ENCODE data around the gene ITPRIPL2.

The ITPRIPL2 gene

GRCh38 chr16:19093631-19094541 lies 19.9 kb upstream of the ITPRIPL2 start:
- no peak for DNase-seq (ENCODE audit: low read depth, low spot score)

- no peak for DNase-seq (ENCODE audit: low read depth, low spot score)
These were observed 19.0 kb upstream of the ITPRIPL2 start for GRCh38 chr16:19094542-19095365.

GRCh38 chr16:19095654-19096053 lies 18.1 kb upstream of the ITPRIPL2 start:
- peak; percentile 90 for DNase-seq (ENCODE audit: low read depth, low spot score)

- DNase-seq (ENCODE audit: low read depth, low spot score), result no peak
These were observed 15.6 kb upstream of the ITPRIPL2 start for GRCh38 chr16:19098173-19098572.

DNA sequence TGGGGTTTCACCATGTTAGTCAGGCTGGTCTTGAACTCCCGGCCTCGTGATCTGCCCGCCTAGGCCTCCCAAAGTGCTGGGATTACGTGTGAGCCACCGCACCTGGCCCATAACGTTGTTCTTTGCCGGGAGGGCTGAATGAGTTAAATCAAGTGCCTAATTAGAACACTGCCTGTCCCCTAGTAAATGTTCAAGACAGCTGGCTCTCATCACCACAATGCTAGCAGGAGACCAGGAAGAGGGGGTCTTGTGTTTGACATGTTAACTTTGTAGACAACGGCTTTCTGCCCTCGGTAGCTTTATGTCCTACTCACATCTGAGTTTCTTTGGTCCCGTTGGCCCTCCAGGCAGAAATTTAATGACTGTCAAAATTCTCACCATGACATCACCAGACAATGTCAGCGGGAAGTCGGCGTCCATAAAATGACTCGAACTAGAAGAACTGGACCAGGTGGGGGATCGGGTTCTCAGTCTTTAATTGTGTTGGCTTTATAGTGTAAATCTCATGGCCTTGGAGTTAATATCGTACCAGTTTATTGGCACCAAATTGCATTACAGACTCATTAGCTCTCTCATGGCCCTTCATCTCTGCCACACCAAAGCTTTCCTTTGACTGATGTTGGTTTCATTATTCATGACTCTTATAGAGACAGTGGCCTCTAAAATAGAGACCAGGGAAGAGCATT lies 11.4 kb upstream of the ITPRIPL2 start:
- no peak for DNase-seq (ENCODE audit: low read depth, low spot score)

- no peak for DNase-seq (ENCODE audit: low read depth, low spot score)
These were observed 9.2 kb upstream of the ITPRIPL2 start for GRCh38 chr16:19104607-19105006.

DNA sequence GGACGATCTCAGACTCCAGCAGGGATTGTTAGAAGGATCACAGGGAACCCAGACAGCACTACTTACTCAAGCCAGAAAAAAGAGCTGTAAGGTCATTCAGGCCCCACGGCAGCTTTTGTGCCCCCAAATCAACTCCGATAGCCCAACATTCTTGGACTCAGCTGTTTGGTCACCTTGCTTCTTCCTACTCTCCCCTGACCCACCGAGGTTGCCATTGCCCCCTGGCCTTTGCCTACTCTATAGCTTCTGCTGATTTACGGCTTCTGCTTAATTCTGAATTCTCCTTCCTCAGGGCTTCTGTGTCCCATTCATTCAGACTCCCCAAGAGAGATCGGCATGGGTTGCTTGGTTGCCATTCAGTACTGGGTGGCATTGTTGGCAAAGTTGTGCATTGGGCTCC lies 8.6 kb upstream of the ITPRIPL2 start:
- no peak for DNase-seq (ENCODE audit: low read depth, low spot score)

DNA sequence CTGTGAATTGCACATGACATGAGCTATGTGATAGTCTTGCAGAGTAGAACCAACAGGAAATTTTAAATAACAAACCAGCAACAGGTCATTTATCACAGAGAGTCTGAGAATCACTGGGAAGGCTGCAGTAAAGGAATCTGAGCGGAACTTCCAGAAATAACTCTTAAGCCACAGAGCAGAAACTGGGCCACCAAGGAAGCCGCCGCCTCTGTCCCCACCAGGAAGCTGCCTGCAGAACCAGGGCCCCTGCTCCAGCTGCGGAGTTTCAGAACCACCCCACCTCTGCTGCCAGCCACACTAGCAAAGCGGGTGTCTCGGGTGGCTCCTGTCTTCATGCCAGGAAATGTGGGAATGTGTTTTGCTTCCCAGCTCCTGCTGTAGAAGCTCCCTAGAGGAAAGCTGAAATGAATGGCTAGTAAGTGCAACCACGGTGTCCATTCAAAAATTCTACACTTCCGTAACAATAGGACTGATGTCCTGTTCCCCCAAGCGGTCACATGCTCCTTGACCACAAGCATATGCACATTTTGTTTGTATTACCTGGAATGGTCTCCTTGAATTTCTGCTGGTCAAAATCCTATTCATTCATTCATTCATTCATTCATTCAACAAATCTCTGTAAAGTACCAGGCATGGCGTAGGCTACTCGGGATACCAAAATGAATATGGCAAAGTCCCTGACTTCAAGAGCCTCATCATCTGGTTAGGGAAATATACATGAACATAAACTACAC lies 7.7 kb upstream of the ITPRIPL2 start:
- no peak for DNase-seq (ENCODE audit: low read depth, low spot score)

GRCh38 chr16:19106625-19107020 lies 7.1 kb upstream of the ITPRIPL2 start:
- no peak for DNase-seq (ENCODE audit: low read depth, low spot score)

GRCh38 chr16:19108409-19109287 lies 5.1 kb upstream of the ITPRIPL2 start:
- DNase-seq (ENCODE audit: low read depth, low spot score), result no peak

- no peak for DNase-seq (ENCODE audit: low read depth, low spot score)
These were observed 4.5 kb upstream of the ITPRIPL2 start for GRCh38 chr16:19109288-19109664.

GRCh38 chr16:19110537-19111360 lies 3.0 kb upstream of the ITPRIPL2 start:
- no peak for DNase-seq (ENCODE audit: low read depth, low spot score)

DNA sequence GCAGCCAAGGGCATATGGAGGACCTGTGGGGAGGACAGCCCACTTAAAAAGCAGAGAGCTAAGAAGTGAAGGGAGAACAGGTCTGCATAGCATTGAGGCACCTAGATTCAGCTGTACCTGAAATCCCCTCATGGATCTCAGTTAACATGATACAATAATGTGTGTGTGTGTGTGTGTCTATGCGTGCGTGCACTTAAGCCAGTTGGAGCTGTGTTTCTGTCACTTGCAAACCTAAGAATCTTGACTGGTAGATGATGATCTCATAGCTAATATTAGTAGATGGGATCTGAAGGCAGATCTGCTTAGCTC lies 1.7 kb upstream of the ITPRIPL2 start:
- no peak for DNase-seq (ENCODE audit: low read depth, low spot score)

DNA sequence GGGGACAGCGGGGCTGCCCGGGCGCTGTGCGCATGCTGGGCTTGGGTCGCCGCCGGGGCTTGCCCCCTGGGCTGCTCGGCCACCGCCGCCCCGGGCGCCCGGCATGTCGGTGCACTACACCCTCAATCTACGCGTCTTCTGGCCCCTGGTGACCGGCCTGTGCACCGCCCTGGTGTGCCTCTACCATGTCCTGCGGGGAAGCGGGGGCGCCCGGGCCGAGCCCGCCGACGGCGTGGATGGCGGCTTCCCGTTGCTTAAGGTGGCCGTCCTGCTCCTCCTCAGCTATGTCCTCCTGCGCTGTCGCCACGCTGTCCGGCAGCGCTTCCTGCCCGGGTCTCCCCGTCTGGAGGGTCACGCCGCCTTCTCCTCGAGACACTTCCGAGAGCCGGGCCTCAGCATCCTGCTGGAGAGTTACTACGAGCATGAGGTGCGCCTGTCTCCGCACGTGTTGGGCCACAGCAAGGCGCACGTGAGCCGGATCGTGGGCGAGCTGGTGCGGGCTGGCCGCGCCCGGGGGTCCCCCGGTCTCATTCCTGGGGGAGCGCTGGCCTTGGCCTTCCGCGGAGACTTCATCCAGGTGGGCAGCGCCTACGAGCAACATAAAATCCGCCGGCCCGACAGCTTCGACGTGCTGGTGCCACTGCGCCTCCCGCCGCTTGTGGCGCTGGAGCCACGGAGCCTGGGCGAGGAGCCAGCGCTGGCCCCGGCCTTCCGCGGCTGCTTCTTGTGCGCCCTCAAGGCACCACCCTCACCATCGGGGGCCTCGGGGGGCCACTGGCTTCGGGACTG lies 789 bp downstream of the ITPRIPL2 start:
- peak; percentile 74 for DNase-seq (ENCODE audit: low read depth, low spot score)

DNA sequence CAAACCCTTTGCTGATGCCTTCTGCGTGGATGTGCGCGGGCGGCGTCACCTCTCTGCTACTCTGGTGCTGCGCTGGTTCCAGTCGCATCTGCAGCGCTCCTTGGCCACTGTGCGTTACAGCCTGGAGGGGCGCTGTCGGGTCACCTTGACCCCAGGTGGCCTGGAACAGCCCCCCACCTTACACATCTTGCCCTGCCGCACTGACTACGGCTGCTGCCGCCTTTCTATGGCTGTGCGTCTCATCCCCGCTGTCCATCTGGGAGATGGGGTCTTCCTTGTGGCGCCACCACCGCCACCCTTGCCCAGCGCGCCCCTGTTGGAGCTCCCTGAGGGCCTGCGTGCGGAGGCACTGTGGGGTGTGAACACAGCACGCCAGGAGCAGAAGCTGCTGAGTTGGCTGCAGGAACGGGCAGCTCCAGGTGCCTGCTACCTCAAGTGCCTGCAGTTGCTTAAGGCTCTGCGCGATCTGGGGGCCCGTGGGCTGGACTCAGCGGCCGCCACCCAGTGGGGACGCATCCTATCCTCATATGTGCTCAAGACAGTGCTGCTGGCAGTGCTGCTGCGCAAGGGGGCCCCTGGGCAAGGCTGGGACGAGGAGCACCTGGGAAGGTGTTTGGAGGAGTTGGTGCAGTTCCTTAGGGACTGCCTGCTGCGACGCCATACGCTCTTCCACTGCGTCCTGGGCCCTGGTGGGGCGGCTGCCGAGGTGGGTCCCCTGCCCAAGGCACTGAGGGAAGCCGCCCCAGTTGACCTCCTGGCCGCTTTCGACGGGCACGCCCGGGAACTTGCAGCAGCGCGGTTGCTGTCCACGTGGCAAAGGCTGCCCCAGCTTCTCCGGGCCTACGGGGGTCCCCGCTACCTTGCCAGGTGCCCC lies 1.6 kb downstream of the ITPRIPL2 start:
- DNase-seq (ENCODE audit: low read depth, low spot score), result no peak

DNA sequence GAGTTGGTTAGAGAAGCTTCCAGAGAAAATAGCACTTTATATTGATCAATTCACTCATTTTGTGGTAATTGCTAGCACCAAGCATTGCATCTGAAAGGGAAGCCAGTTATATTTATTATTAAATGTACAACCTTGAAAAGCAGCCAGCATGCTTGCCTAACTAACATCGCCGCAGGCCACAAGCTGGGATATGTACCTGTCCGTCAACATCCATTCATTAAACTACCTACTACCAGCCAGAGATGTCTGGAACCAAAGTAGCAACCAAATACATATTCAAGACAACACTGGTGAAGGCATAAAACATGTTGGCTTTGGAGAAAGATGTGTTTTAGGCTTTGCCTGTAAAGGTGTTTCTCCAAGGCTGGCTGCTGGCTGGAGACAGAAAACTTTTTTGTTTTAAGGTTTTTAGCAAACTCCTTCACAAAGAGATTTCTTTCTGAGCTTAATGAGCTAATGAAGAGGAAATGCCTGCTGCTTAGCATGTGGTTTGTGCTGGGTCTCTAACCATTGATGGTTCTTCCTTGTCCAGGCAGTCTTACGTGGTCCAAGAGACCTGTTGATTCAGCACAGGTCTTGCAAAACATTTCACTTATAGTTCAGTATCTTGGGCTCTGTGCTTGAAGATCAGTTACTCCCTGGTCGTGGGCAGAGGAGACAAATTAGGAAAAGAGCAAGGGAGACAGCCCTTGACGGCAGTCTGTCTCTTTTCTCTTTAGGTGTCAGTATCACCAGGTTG lies 3.1 kb downstream of the ITPRIPL2 start:
- no peak for DNase-seq (ENCODE audit: low read depth, low spot score)

DNA sequence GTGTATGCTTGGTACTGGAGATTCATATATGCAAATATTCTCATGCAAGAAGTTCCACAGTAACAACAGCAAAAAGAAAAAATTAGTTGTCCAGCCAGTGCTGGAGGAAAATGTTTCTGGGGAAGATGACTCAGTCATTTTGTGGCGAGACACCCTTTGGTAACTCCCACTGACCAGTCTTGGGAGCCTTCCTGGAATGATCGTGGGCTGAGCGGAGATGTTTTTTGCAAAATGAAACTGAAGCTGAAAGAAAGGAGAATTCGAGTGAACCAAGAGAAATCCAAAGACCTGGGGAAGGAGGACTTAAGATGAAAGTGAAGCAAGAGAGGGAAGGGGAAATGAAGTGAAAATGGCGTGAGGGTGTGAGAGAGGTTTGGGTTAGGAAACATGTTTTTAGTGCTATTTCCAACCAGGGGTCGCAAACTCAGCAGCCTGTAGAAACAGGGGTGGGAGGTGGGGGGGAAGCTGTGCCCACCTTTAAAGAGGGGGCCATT lies 5.2 kb downstream of the ITPRIPL2 start:
- DNase-seq (ENCODE audit: low read depth, low spot score), result no peak

All from ELF-1 (cell line).